WI38 (cell line): ENCODE results near the gene SMNDC1.
"Not testable (repeated sequence)": the region's sequence is repeated elsewhere in the genome, so short reads cannot be mapped to it uniquely, and the experiment has no call there.

Experiments used
- H3K4me3 ChIP-seq: 2 replicates; pipeline ENCODE4 v1.5.1; 2011; ENCODE audit warnings: low read depth, mild to moderate bottlenecking, control low read depth, low read length
- CTCF ChIP-seq: IDR thresholded peaks from 2 replicates; pipeline ENCODE4 v1.5.1; 2012; ENCODE audit warnings: low read depth, mild to moderate bottlenecking, control low read depth, low read length

Gene SMNDC1

GRCh38 chr10:110274072-110274627, 30.6 kb downstream of the SMNDC1 start:
- TF ChIP-seq CTCF = no peak
- H3K4me3 ChIP-seq = no peak overlapping the region

GRCh38 chr10:110273474-110273873, 31.2 kb downstream of the SMNDC1 start:
- H3K4me3 ChIP-seq = no peak overlapping the region
- no peak for TF ChIP-seq CTCF

GRCh38 chr10:110272995-110273394, 31.7 kb downstream of the SMNDC1 start:
- not testable (repeated sequence) for H3K4me3 ChIP-seq

GRCh38 chr10:110269374-110270318, 35.1 kb downstream of the SMNDC1 start:
- H3K4me3 ChIP-seq = no peak overlapping the region
- no peak for TF ChIP-seq CTCF

GRCh38 chr10:110268971-110269370, 35.7 kb downstream of the SMNDC1 start:
- TF ChIP-seq CTCF = no peak
- H3K4me3 ChIP-seq = no peak overlapping the region

- no peak overlapping the region for H3K4me3 ChIP-seq
- no peak for TF ChIP-seq CTCF
Observed at GRCh38 chr10:110268442-110268841, 36.3 kb downstream of the SMNDC1 start.

- TF ChIP-seq CTCF = no peak
- no peak overlapping the region for H3K4me3 ChIP-seq
Observed at GRCh38 chr10:110267276-110267675, 37.4 kb downstream of the SMNDC1 start.
